Osteocyte (in vitro differentiated cells): ENCODE data around the gene TMEM178B. TPM values are rescaled to one million over a fixed set of nuclear protein-coding genes. Genes with fewer than 3 reads are reported as not detected.
A peak's percentile ranks its signal among the peaks of the same experiment; 100 is the strongest.

Experiments
- DNase-seq: peaks from one replicate; pipeline ENCODE4 v3.0.0; 2021; ENCODE audit warnings: mixed read lengths; ENCODE audit not compliant: unreplicated experiment; ENCODE audit errors: extremely low spot score
- H3K27ac Mint-ChIP-seq: one replicate; pipeline ENCODE4 v1.8.0; 2021; ENCODE audit warnings: mild to moderate bottlenecking, mixed read lengths; ENCODE audit not compliant: unreplicated experiment
- H3K27me3 Mint-ChIP-seq: one replicate; pipeline ENCODE4 v1.8.0; 2021; ENCODE audit warnings: mixed read lengths; ENCODE audit not compliant: unreplicated experiment
- H3K36me3 Mint-ChIP-seq: one replicate; pipeline ENCODE4 v1.8.0; 2021; ENCODE audit warnings: mixed read lengths; ENCODE audit not compliant: unreplicated experiment
- H3K4me1 Mint-ChIP-seq: one replicate; pipeline ENCODE4 v1.8.0; 2021; ENCODE audit warnings: mixed read lengths; ENCODE audit not compliant: unreplicated experiment
- H3K4me3 Mint-ChIP-seq: one replicate; pipeline ENCODE4 v1.8.0; 2021; ENCODE audit warnings: mild to moderate bottlenecking, moderate library complexity, mixed read lengths; ENCODE audit not compliant: unreplicated experiment
- H3K9me3 Mint-ChIP-seq: one replicate; pipeline ENCODE4 v1.8.0; 2021; ENCODE audit warnings: mixed read lengths; ENCODE audit not compliant: unreplicated experiment
- CTCF ChIP-seq: fragments of 200-600 bp; sonication (generic); IDR thresholded peaks from 2 replicates; pipeline ENCODE4 v1.5.0; 2021; ENCODE audit warnings: antibody characterized with exemption, mild to moderate bottlenecking, moderate library complexity
- total RNA-seq: library from RNA; stranded (reverse); gene quantifications from 2 replicates; pipeline ENCODE4 v1.2.1, GENCODE V29; 2021

Gene TMEM178B
- total RNA-seq, 1 donor from 2014 or later: 0.70 TPM

- DNase-seq: no peak
- no peak for TF ChIP-seq CTCF
- Mint-ChIP-seq H3K4me1 (no peaks in the 10 kb centered on the region), H3K4me3 (no peak overlapping the region), H3K27me3 (peaks cover 3% of the 10 kb centered on the region), H3K36me3 (no peaks in the 10 kb centered on the region), H3K9me3 (no peaks in the 10 kb centered on the region), H3K27ac (no peak overlapping the region)
These were observed 221.6 kb downstream of the TMEM178B start for GRCh38 chr7:141295367-141295895.

- Mint-ChIP-seq H3K9me3 (no peaks in the 10 kb centered on the region), H3K36me3 (no peaks in the 10 kb centered on the region), H3K4me1 (no peaks in the 10 kb centered on the region), H3K27me3 (peaks cover 3% of the 10 kb centered on the region), H3K27ac (no peak overlapping the region), H3K4me3 (no peak overlapping the region)
- TF ChIP-seq CTCF: no peak
- peak; percentile 10 for DNase-seq
These were observed 227.0 kb downstream of the TMEM178B start for GRCh38 chr7:141300816-141301215.

GRCh38 chr7:141301544-141301943 is 227.7 kb downstream of the TMEM178B start:
- TF ChIP-seq CTCF: no peak
- H3K27ac Mint-ChIP-seq: no peak overlapping the region
- H3K4me3 Mint-ChIP-seq: no peak overlapping the region
- no peaks in the 10 kb centered on the region for H3K4me1 Mint-ChIP-seq
- DNase-seq: peak; percentile 68
- no peaks in the 10 kb centered on the region for H3K36me3 Mint-ChIP-seq
- peaks cover 3% of the 10 kb centered on the region for H3K27me3 Mint-ChIP-seq
- no peaks in the 10 kb centered on the region for H3K9me3 Mint-ChIP-seq

GRCh38 chr7:141302617-141303016 is 228.8 kb downstream of the TMEM178B start:
- DNase-seq: peak; percentile 15
- Mint-ChIP-seq H3K4me1 (no peaks in the 10 kb centered on the region), H3K36me3 (no peaks in the 10 kb centered on the region), H3K27me3 (peaks cover 3% of the 10 kb centered on the region), H3K9me3 (no peaks in the 10 kb centered on the region), H3K4me3 (no peak overlapping the region), H3K27ac (no peak overlapping the region)
- no peak for TF ChIP-seq CTCF

GRCh38 chr7:141304291-141304690 is 230.4 kb downstream of the TMEM178B start:
- Mint-ChIP-seq H3K9me3 (no peaks in the 10 kb centered on the region), H3K36me3 (no peaks in the 10 kb centered on the region), H3K4me1 (no peaks in the 10 kb centered on the region), H3K27me3 (peaks cover 3% of the 10 kb centered on the region), H3K4me3 (no peak overlapping the region), H3K27ac (no peak overlapping the region)
- DNase-seq: peak; percentile 64
- TF ChIP-seq CTCF: no peak
